ENCODE measurements around the gene FAM181A.

GRCh38 chr14:93917141-93917540, 10.0 kb upstream of the FAM181A start:
- TF ChIP-seq CTCF (optimal IDR thresholded peaks at IDR 0.05 in 1 of 3, IDR thresholded peaks at IDR 0.05 in 1 of 3, conservative IDR thresholded peaks at IDR 0.05 in 1 of 3; ENCODE audit: extremely low read depth in 1 of 3, insufficient read depth in 2 of 3, low read length in 3 of 3): no peak
- TF ChIP-seq EZH2 (IDR thresholded peaks at IDR 0.05; ENCODE audit: low read length): no peak

Measured in keratinocyte (primary cell).